ENCODE measurements around the gene EYS. TPM values are rescaled to one million over a fixed set of nuclear protein-coding genes. Genes with fewer than 3 reads are reported as not detected.

EYS gene
- total and polyA plus RNA-seq, 8 donors = 0.55 to 0.58 TPM; not detected in 6

DNA sequence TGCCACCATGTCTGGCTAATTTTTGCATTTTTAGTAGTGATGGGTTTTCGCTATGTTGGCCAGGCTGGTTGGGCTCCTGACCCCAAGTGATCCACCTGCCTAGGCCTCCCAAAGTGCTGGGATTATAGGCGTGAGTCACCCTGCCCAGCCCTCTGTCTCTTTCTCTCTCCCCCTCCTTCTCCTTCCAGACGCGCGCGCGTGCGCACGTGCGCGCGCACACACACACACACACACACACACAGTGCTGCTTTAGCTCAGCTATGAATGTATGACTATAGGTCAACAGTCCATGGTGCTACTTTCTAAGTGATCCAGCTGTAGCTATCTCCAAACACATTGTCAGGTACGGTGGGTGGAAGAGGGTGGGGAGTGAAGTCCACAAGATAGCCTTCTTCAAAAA, 1621.9 kb downstream of the EYS start:
- Histone ChIP-seq H3K4me3 (no peak overlapping the region), H3K27me3 (no peaks in the 10 kb centered on the region), H3K27ac (no peak overlapping the region), H3K36me3 (no peaks in the 10 kb centered on the region), H3K4me1 (no peaks in the 10 kb centered on the region), H3K9me3 (no peaks in the 10 kb centered on the region)
- TF ChIP-seq EP300 (IDR thresholded peaks at IDR 0.05) (no peak), POLR2A (IDR thresholded peaks at IDR 0.05) (no peak), POLR2AphosphoS5 (IDR thresholded peaks at IDR 0.05) (no peak)
- TF ChIP-seq, protein P1, sequence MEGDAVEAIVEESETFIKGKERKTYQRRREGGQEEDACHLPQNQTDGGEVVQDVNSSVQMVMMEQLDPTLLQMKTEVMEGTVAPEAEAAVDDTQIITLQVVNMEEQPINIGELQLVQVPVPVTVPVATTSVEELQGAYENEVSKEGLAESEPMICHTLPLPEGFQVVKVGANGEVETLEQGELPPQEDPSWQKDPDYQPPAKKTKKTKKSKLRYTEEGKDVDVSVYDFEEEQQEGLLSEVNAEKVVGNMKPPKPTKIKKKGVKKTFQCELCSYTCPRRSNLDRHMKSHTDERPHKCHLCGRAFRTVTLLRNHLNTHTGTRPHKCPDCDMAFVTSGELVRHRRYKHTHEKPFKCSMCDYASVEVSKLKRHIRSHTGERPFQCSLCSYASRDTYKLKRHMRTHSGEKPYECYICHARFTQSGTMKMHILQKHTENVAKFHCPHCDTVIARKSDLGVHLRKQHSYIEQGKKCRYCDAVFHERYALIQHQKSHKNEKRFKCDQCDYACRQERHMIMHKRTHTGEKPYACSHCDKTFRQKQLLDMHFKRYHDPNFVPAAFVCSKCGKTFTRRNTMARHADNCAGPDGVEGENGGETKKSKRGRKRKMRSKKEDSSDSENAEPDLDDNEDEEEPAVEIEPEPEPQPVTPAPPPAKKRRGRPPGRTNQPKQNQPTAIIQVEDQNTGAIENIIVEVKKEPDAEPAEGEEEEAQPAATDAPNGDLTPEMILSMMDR (IDR thresholded peaks at IDR 0.05) = no peak
- WGBS, 5 donors = 79 to 97% (median 92%) methylated on average over 11 to 13 of the region's 13 CpGs
- intact Hi-C loops (cut with DNase I; ENCODE audit: low total_unique reads) = no loop called here
- DNase-seq = no peak

DNA sequence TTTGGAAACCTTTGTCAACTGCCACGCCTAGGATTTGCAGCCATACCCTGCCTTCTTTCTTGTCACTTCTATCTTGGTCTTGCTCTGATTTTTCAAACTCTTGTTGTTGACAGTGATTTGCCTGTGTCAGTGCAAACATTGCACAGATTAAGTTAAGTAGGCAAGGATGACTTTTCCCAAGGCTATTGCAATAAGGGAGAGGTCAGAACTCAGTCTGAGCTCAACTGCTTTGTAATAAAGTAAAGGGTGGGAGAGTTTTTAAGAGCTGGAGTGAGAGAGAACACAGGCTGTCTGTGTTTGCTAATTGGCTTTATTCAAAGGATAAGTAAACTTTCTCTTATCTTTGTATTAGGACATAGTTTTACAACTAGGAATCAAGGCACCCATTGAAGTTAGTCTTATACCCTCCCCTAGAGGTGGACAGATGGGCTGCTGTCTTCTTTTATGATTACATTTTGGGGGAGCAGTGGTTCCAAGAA, 1622.8 kb downstream of the EYS start:
- DNase-seq = peak in 1 of 2 donors; percentile 9
- Histone ChIP-seq H3K27me3 (no peaks in the 10 kb centered on the region), H3K27ac (no peak overlapping the region), H3K9me3 (no peaks in the 10 kb centered on the region), H3K36me3 (no peaks in the 10 kb centered on the region), H3K4me3 (no peak overlapping the region), H3K4me1 (no peaks in the 10 kb centered on the region)
- intact Hi-C loops (cut with DNase I; ENCODE audit: low total_unique reads) = no loop called here
- WGBS, 5 donors = 38 to 59% (median 50%) methylated on average over 1 of the region's 1 CpG
- no peak for TF ChIP-seq EP300 (IDR thresholded peaks at IDR 0.05)
- TF ChIP-seq POLR2AphosphoS5 (IDR thresholded peaks at IDR 0.05) = no peak
- no peak for TF ChIP-seq POLR2A (IDR thresholded peaks at IDR 0.05)
- TF ChIP-seq, protein P1 (IDR thresholded peaks at IDR 0.05) = no peak

DNA sequence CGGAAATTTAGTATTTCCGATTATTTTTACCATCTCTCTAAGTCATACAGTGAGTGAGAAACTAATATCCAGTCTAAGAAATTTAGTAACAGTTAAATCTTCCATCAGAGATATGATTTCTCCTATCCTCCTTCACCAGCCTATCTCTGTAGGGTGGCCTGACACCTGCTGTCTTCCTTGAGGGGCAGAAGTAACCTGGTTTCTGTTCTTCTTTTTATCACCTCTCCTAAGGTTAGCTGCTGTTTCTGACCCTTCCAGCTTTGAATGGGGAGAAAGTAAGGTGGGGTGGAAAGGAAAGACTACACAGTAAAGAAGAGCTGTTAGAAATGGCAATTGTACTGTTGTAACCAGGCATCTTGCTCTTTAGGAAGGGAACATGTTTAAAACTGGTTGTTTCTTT, 1623.8 kb downstream of the EYS start:
- H3K4me3 ChIP-seq = no peak overlapping the region
- H3K4me1 ChIP-seq = no peaks in the 10 kb centered on the region
- no peaks in the 10 kb centered on the region for H3K36me3 ChIP-seq
- H3K27me3 ChIP-seq = no peaks in the 10 kb centered on the region
- DNase-seq = no peak
- no peaks in the 10 kb centered on the region for H3K9me3 ChIP-seq
- WGBS, 5 donors = 88 to 95% (median 93%) methylated on average over 2 of the region's 2 CpGs
- TF ChIP-seq, protein P1 (IDR thresholded peaks at IDR 0.05) = no peak
- TF ChIP-seq EP300 (IDR thresholded peaks at IDR 0.05) (no peak), POLR2AphosphoS5 (IDR thresholded peaks at IDR 0.05) (no peak)
- H3K27ac ChIP-seq = no peak overlapping the region
- intact Hi-C loops (cut with DNase I; ENCODE audit: low total_unique reads) = no loop called here

DNA sequence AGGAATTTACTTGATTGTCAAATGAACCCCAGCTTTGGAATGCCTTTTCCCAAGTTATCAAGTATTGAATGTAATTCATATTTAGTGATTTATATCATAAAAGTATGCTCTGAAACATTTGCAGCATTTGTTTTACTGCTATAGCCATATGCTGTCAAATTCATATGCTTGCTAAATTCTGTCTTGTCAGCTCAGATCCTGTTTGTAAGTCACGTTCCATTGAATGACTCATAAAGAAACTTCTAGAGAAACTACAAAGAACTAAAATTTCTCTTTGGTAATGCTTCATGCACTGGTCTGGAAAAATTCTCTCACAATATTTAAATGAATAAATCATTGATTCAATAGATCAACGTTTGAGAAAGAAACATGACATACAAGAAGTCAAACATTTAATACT, 1625.6 kb downstream of the EYS start:
- no peaks in the 10 kb centered on the region for H3K36me3 ChIP-seq
- WGBS, 5 donors = 22 to 46% (median 33%) methylated on average over 2 of the region's 2 CpGs
- TF ChIP-seq, protein P1 (IDR thresholded peaks at IDR 0.05) = no peak
- no peak for TF ChIP-seq POLR2A (IDR thresholded peaks at IDR 0.05)
- TF ChIP-seq POLR2AphosphoS5 (IDR thresholded peaks at IDR 0.05) = no peak
- no peak for TF ChIP-seq EP300 (IDR thresholded peaks at IDR 0.05)
- H3K27me3 ChIP-seq = no peaks in the 10 kb centered on the region
- intact Hi-C loops (cut with DNase I; ENCODE audit: low total_unique reads) = no loop called here
- DNase-seq = no peak
- no peaks in the 10 kb centered on the region for H3K9me3 ChIP-seq
- no peak overlapping the region for H3K4me3 ChIP-seq
- no peak overlapping the region for H3K27ac ChIP-seq
- H3K4me1 ChIP-seq = no peaks in the 10 kb centered on the region

All from stomach (tissue), 9 donors.